Prostate gland (tissue), 2 donors: ENCODE data around the gene CSNK1E.

Source experiments
- POLR2A ChIP-seq: fragments of 450-650 bp; IDR thresholded peaks from one replicate; pipeline ENCODE4 v1.6.1; 2016; ENCODE audit warnings: antibody characterized with exemption, mild to moderate bottlenecking
- TF ChIP-seq, protein P1 (sequence below), 4 experiments: fragments of 200-600 bp in 2 of 4; fragments of 450-650 bp in 2 of 4; sonication (generic) in 2 of 4; IDR thresholded peaks; 1 replicate in 3 of 4; 2 replicates in 1 of 4; pipeline ENCODE4 v1.5.1; 2016 to 2019; ENCODE audit warnings: antibody characterized with exemption in 4 of 4, mild to moderate bottlenecking in 2 of 4, moderate library complexity in 2 of 4

DNA sequence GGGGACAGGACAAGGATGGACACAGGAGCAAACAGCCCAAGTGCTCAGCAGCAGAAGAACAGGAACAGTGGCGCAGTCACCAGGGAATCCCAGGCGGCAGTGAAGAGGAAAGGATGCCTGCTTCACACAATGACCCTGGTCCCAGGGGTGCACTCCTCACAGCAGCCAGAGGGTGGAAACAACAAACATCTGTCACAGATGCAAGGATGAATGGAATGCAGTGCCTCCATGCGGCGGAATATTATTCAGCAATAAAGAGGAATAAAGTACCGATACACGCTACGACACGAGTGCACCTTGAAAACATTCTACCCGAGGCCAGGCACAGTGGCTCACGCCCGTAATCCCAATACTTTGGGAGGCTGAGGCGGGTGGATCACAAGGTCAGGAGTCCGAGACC, 12.7 kb downstream of the CSNK1E start:
- TF ChIP-seq, protein P1, sequence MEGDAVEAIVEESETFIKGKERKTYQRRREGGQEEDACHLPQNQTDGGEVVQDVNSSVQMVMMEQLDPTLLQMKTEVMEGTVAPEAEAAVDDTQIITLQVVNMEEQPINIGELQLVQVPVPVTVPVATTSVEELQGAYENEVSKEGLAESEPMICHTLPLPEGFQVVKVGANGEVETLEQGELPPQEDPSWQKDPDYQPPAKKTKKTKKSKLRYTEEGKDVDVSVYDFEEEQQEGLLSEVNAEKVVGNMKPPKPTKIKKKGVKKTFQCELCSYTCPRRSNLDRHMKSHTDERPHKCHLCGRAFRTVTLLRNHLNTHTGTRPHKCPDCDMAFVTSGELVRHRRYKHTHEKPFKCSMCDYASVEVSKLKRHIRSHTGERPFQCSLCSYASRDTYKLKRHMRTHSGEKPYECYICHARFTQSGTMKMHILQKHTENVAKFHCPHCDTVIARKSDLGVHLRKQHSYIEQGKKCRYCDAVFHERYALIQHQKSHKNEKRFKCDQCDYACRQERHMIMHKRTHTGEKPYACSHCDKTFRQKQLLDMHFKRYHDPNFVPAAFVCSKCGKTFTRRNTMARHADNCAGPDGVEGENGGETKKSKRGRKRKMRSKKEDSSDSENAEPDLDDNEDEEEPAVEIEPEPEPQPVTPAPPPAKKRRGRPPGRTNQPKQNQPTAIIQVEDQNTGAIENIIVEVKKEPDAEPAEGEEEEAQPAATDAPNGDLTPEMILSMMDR (IDR thresholded peaks at IDR 0.05): no peak
- no peak for TF ChIP-seq POLR2A
